HCT116 (cell line): ENCODE data around the gene SNRNP25. TPM values are rescaled to one million over a fixed set of nuclear protein-coding genes. Genes with fewer than 3 reads are reported as not detected.

Experiments used
- ATAC-seq: fragments of 200-7000 bp; cut with Tn5 transposase; 2 replicates; pipeline ENCODE4 v1.9.1; 2020; ENCODE audit warnings: mild to moderate bottlenecking, moderate library complexity
- BruUV-seq: library from RNA; stranded (reverse); fragments of 400-500 nt; replicated peaks from 2 replicates; lab custom pipeline; 2021; lab: Mats Ljungman, UMichigan
- CTCF ChIA-PET: fragments of 300-600 bp; sonication (Branson Sonifier 250); formaldehyde crosslinking; loops from one replicate; lab custom pipeline; 2021; ENCODE audit warnings: antibody characterized with exemption; lab: Charles Lee
- POLR2A ChIA-PET: fragments of 300-600, 350-600 bp; sonication (Branson Sonifier 250); formaldehyde crosslinking; loops from one replicate; lab custom pipeline; 2021; ENCODE audit warnings: antibody characterized with exemption; lab: Charles Lee
- RAD21 ChIA-PET, 2 experiments: fragments of 300-600 bp; sonication (Branson Sonifier 250); formaldehyde crosslinking; loops; one replicate each; lab custom pipeline; 2023; ENCODE audit warnings: low total read pairs in 2 of 2; ENCODE audit not compliant: uncharacterized antibody in 2 of 2, unreplicated experiment in 2 of 2, low non-redundant PET in 1 of 2; lab: Charles Lee
- DNase-seq: peaks from one replicate; pipeline ENCODE4 v3.0.0-alpha.2; 2010; ENCODE audit warnings: low read depth, low spot score
- H2AFZ ChIP-seq: fragments of 200-600 bp; shearing (Covaris generic), sonication (generic); 2 replicates; pipeline ENCODE4 v1.6.1; 2017; ENCODE audit warnings: low read depth, mixed run types, mixed read lengths, antibody characterized with exemption, low read length; ENCODE audit not compliant: poor library complexity, severe bottlenecking
- H3K27ac ChIP-seq: 2 replicates; pipeline ENCODE4 v1.5.1; 2012; ENCODE audit warnings: low read depth, low read length
- H3K27me3 ChIP-seq: fragments of 200-600 bp; sonication (generic); 2 replicates; pipeline ENCODE4 v1.6.1; 2016; ENCODE audit warnings: mixed run types, low read length, mixed read lengths; ENCODE audit not compliant: insufficient read depth
- H3K36me3 ChIP-seq, 2 experiments: fragments of 200-500 bp in 1 of 2; fragments of 200-600 bp in 1 of 2; sonication (Bioruptor generic) in 1 of 2; sonication (generic) in 1 of 2; 2 replicates each; pipeline versions ENCODE4 v1.5.1 to v1.6.1; 2014 to 2016; ENCODE audit warnings: low read length in 2 of 2, inconsistent platforms in 1 of 2, mixed read lengths in 1 of 2, mixed run types in 1 of 2; ENCODE audit not compliant: insufficient read depth in 2 of 2, control insufficient read depth in 1 of 2
- H3K4me1 ChIP-seq, 2 experiments: fragments of 200-600 bp in 1 of 2; sonication (generic) in 1 of 2; 2 replicates each; pipeline versions ENCODE4 v1.5.1 to v1.6.1; 2012 to 2017; ENCODE audit warnings: low read length in 2 of 2, inconsistent platforms in 1 of 2, mild to moderate bottlenecking in 1 of 2, mixed read lengths in 1 of 2, mixed run types in 1 of 2, moderate library complexity in 1 of 2; ENCODE audit not compliant: insufficient read depth in 2 of 2, control insufficient read depth in 1 of 2
- H3K4me2 ChIP-seq: fragments of 200-600 bp; sonication (generic); 2 replicates; pipeline ENCODE4 v1.6.1; 2017; ENCODE audit warnings: mixed run types, low read length, mixed read lengths
- H3K4me3 ChIP-seq, 2 experiments: fragments of 200-600 bp in 1 of 2; sonication (generic) in 1 of 2; replicated peaks in 1 of 2; 2 replicates each; pipeline ENCODE4 v1.5.1; 2011 to 2016; ENCODE audit warnings: low read length in 2 of 2, control low read depth in 1 of 2, low read depth in 1 of 2, mild to moderate bottlenecking in 1 of 2, mixed read lengths in 1 of 2, mixed run types in 1 of 2
- H3K79me2 ChIP-seq: fragments of 200-600 bp; sonication (generic); 2 replicates; pipeline ENCODE4 v1.6.1; 2017; ENCODE audit warnings: mild to moderate bottlenecking, mixed run types, low read length, moderate library complexity, mixed read lengths; ENCODE audit not compliant: insufficient read depth
- H3K9ac ChIP-seq: fragments of 200-600 bp; sonication (generic); 2 replicates; pipeline ENCODE4 v1.6.1; 2016; ENCODE audit warnings: low read length, mixed read lengths
- H3K9me2 ChIP-seq: fragments of 200-600 bp; sonication (generic), shearing (Covaris generic); 2 replicates; pipeline ENCODE4 v1.6.1; 2017; ENCODE audit warnings: mixed run types, mild to moderate bottlenecking, moderate library complexity; ENCODE audit not compliant: insufficient read depth
- H3K9me3 ChIP-seq, 2 experiments: fragments of 200-500 bp in 1 of 2; fragments of 200-600 bp in 1 of 2; sonication (Bioruptor generic) in 1 of 2; sonication (generic) in 1 of 2; 2 replicates each; pipeline ENCODE4 v1.6.1; 2014 to 2017; ENCODE audit warnings: low read length in 2 of 2, mixed read lengths in 2 of 2, inconsistent platforms in 1 of 2, low read depth in 1 of 2, mild to moderate bottlenecking in 1 of 2, mixed run types in 1 of 2, moderate library complexity in 1 of 2; ENCODE audit not compliant: control insufficient read depth in 1 of 2, insufficient read depth in 1 of 2
- H4K20me1 ChIP-seq: fragments of 200-600 bp; sonication (generic), shearing (Covaris generic); 2 replicates; pipeline ENCODE4 v1.6.1; 2017; ENCODE audit warnings: mixed run types, mild to moderate bottlenecking, moderate library complexity; ENCODE audit not compliant: insufficient read depth
- CBX3 ChIP-seq: IDR thresholded peaks from 2 replicates; pipeline ENCODE4 v1.6.1; 2012; ENCODE audit warnings: low read depth
- CEBPB ChIP-seq: IDR thresholded peaks from 2 replicates; pipeline ENCODE4 v1.6.1; 2012; ENCODE audit warnings: low read depth
- EGR1 ChIP-seq: IDR thresholded peaks from 2 replicates; pipeline ENCODE4 v1.6.1; 2012; ENCODE audit warnings: low read depth
- ELF1 ChIP-seq: IDR thresholded peaks from 2 replicates; pipeline ENCODE4 v1.6.1; 2012; ENCODE audit warnings: low read depth, borderline replicate concordance
- POLR2AphosphoS5 ChIP-seq: IDR thresholded peaks from 2 replicates; pipeline ENCODE4 v1.6.1; 2011; ENCODE audit warnings: mild to moderate bottlenecking, low read depth, low read length, moderate library complexity
- RAD21 ChIP-seq: IDR thresholded peaks from 2 replicates; pipeline ENCODE4 v1.6.1; 2012; ENCODE audit warnings: low read depth, mild to moderate bottlenecking
- SP1 ChIP-seq: IDR thresholded peaks from 2 replicates; pipeline ENCODE4 v1.6.1; 2012; ENCODE audit warnings: low read depth
- SRF ChIP-seq: IDR thresholded peaks from 2 replicates; pipeline ENCODE4 v1.6.1; 2012; ENCODE audit warnings: low read depth
- YY1 ChIP-seq: IDR thresholded peaks from 2 replicates; pipeline ENCODE4 v1.6.1; 2011; ENCODE audit warnings: low read length, low read depth, moderate library complexity, mild to moderate bottlenecking; ENCODE audit not compliant: insufficient replicate concordance; ENCODE audit errors: extremely low read depth
- ZFX ChIP-seq: fragments of 450-650 bp; IDR thresholded peaks from 2 replicates; pipeline ENCODE4 v1.6.1; 2017
- ZNF274 ChIP-seq: fragments of 200-500 bp; sonication (Bioruptor generic); IDR thresholded peaks from 2 replicates; pipeline ENCODE4 v1.6.1; 2014; ENCODE audit warnings: mild to moderate bottlenecking, low read depth, low read length, inconsistent platforms
- intact Hi-C: fragments of 100-400 bp; cut with micrococcal nuclease; formaldehyde crosslinking; loops from 2 replicates; pipeline ENCODE4 v1.10.0; 2022
- total RNA-seq: library from RNA; stranded (reverse); gene quantifications from one replicate; pipeline ENCODE4 v1.2.1, GENCODE V29; 2021; ENCODE audit not compliant: unreplicated experiment
- TF ChIP-seq, protein P1 (sequence below): IDR thresholded peaks from 2 replicates; pipeline ENCODE4 v1.6.1; 2012; ENCODE audit warnings: low read depth
- TF ChIP-seq, protein P2 (sequence below): IDR thresholded peaks from 2 replicates; pipeline ENCODE4 v1.6.1; 2012

Gene SNRNP25
- total RNA-seq, 1 experiment from 2014 or later, result 24.5 TPM

DNA sequence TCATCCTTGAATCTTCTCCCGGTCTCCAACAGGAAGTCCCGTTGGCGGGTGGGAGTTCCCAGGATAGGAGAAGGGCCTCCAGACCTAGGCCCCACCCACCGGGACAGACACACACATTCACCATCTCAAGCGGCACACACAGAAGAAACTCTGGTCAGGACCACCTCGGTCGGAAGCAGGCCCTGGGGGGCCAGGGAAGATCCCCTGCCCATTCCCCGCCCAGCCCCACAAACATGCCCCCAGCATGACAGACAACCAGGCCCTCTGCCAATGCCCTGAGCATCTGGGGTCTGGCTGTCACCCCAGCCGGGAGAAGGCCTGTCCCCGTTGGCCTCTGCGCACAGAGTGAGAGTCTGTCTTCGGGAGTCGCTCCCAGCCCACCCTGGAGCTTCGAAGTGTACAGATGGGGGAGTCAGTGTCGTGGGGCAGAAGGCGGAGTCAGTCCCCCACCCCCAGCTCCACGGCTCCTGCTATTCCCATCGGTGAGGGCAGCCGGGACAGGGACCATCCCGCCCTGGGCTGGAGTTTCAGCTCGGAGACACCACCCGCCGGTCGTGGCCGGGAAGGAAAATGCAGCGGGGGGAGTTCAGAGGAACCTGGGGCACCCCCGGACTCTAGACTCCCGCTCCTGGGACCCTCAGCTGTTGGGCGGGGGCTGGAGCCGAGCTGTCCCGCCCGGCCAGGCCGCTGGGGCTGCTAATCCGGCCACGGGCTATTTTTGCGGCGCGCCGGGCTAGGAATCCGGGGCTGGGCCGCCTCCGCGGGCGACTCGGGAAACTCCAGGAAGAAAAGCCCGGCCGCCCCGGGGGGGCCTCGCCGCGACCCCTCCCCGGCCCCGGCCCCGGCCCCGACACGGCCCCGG is 18.1 kb downstream of the SNRNP25 start:
- H3K27me3 ChIP-seq, result no peaks in the 10 kb centered on the region
- H3K4me1 ChIP-seq, result peaks cover 26 to 38% of the 10 kb centered on the region in 2 experiments
- intact Hi-C loops, result no loop called here
- BruUV-seq, result no TSS peak
- H3K27ac ChIP-seq, result peak overlapping the region; percentile 84
- H3K4me2 ChIP-seq, result peak overlapping the region; percentile 82
- no peaks in the 10 kb centered on the region for H3K36me3 ChIP-seq
- ChIA-PET RAD21 (interaction anchor here in 1 of 2 experiments (1.0 kb wide), 1 partner anchor 18 kb away, joined by 3 read pairs; the partner anchor contains the start of genes POLR3K and SNRNP25), POLR2A (no interaction called here), CTCF (no interaction called here)
- no peaks in the 10 kb centered on the region for H4K20me1 ChIP-seq
- TF ChIP-seq ZFX, result peak; percentile 35; the same call in 1 of the 2 replicates
- TF ChIP-seq POLR2AphosphoS5, result 0 out of 2 replicates have a peak, but pooled peaks have one; percentile 33
- TF ChIP-seq CBX3, result no peak
- peak overlapping the region; percentile 54 to 64 for H3K4me3 ChIP-seq
- no peaks in the 10 kb centered on the region for H3K9me3 ChIP-seq
- no peaks in the 10 kb centered on the region for H3K9me2 ChIP-seq
- DNase-seq, result peak; percentile 42
- no peaks in the 10 kb centered on the region for H3K79me2 ChIP-seq
- peak overlapping the region; percentile 66 for H3K9ac ChIP-seq
- peak; percentile 75 for ATAC-seq
- no peak overlapping the region for H2AFZ ChIP-seq

DNA sequence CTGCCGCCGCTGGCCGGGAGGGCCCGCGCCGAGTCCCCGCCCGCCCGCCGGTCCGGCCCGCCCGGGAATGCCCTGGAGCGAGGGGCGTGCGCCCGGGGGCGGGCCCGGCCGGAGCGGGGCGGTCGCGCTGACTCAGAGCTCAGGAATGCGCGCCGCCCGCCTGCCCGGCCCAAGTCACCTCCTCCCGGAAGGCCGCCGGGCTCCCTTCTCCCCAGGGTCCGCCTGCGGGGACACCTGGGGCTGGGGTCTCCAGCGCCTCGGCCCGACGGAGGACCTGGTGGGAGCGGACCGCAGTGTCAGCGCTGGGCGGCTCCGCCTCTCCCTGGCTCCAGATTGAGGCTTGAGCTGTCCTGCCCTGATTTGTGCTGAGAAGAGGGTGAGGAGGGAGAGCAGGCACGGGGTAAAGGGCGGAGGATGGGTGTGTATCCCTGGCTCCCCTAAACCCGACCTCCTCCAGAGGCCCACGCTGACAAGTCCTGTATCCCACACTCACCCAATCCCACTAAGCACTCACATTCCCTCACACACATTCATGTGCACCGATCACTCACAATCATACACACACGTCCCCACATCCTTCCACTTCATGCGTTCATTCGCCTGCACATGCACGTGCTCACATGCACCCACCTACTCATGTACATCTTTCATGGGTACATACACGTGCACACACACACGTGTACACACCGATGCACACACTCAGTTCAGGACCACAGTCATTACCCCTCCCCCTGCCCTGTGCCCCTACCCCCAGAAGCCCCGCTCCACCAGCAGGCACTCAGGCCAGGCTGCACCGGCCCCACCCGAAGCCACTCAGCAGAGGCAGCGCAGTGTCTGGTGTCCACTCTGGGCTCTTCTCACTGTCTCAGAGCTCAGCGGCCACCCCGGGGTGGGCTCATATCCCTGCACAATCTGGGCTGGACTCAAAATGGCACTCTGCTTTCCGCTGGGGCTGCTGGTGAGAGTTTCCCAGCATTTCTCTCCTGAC is 19.2 kb downstream of the SNRNP25 start, which contains the start of gene RHBDF1:
RHBDF1 (minus strand) TSS at position 71 of the 988 bp plus-strand sequence. CDS start 7,616 bp downstream, outside the sequence.
- DNase-seq, result no peak
- CTCF ChIA-PET, result interaction anchor here (0.6 kb wide), 1 partner anchor 116 kb away, joined by 5 read pairs; no protein-coding TSS in a partner anchor
- BruUV-seq, result no TSS peak
- TF ChIP-seq, protein P1, sequence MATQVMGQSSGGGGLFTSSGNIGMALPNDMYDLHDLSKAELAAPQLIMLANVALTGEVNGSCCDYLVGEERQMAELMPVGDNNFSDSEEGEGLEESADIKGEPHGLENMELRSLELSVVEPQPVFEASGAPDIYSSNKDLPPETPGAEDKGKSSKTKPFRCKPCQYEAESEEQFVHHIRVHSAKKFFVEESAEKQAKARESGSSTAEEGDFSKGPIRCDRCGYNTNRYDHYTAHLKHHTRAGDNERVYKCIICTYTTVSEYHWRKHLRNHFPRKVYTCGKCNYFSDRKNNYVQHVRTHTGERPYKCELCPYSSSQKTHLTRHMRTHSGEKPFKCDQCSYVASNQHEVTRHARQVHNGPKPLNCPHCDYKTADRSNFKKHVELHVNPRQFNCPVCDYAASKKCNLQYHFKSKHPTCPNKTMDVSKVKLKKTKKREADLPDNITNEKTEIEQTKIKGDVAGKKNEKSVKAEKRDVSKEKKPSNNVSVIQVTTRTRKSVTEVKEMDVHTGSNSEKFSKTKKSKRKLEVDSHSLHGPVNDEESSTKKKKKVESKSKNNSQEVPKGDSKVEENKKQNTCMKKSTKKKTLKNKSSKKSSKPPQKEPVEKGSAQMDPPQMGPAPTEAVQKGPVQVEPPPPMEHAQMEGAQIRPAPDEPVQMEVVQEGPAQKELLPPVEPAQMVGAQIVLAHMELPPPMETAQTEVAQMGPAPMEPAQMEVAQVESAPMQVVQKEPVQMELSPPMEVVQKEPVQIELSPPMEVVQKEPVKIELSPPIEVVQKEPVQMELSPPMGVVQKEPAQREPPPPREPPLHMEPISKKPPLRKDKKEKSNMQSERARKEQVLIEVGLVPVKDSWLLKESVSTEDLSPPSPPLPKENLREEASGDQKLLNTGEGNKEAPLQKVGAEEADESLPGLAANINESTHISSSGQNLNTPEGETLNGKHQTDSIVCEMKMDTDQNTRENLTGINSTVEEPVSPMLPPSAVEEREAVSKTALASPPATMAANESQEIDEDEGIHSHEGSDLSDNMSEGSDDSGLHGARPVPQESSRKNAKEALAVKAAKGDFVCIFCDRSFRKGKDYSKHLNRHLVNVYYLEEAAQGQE, result no peak
- TF ChIP-seq SP1 (no peak), RAD21 (no peak), SRF (no peak), ELF1 (no peak), CBX3 (no peak), POLR2AphosphoS5 (no peak), CEBPB (no peak), ZFX (no peak), YY1 (no peak), ZNF274 (no peak), EGR1 (no peak)
- TF ChIP-seq, protein P2, sequence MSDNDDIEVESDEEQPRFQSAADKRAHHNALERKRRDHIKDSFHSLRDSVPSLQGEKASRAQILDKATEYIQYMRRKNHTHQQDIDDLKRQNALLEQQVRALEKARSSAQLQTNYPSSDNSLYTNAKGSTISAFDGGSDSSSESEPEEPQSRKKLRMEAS, result no peak

More for the DNA sequence above, 19.2 kb downstream of the SNRNP25 start, which contains the start of gene RHBDF1:
- Histone ChIP-seq H3K4me3 (peak within 1 kb of the TSS; percentile 54 to 64), H2AFZ (no peak within 1 kb of the TSS), H3K36me3 (no peaks in the 10 kb centered on the region), H4K20me1 (no peaks in the 10 kb centered on the region), H3K27me3 (no peaks in the 10 kb centered on the region), H3K4me1 (peaks cover 31 to 47% of the 10 kb centered on the region in 2 experiments), H3K79me2 (no peaks in the 10 kb centered on the region), H3K4me2 (peak within 1 kb of the TSS; percentile 82), H3K9me3 (no peaks in the 10 kb centered on the region), H3K9ac (peak within 1 kb of the TSS; percentile 66), H3K9me2 (no peaks in the 10 kb centered on the region), H3K27ac (peak within 1 kb of the TSS; percentile 84)
- ChIA-PET RAD21 (no interaction called here), POLR2A (no interaction called here)
- peak; percentile 65 for ATAC-seq
- intact Hi-C loops, result no loop called here
